Adrenal gland (tissue), 12 donors: ENCODE data around the gene GFRA1. TPM values are rescaled to one million over a fixed set of nuclear protein-coding genes. Genes with fewer than 3 reads are reported as not detected.

Experiments
- DNase-seq, 7 donors: peaks; one replicate each; pipeline ENCODE4 v3.0.0-alpha.2; 2019 to 2020
- H3K27ac ChIP-seq, 5 donors: fragments of 200-600 bp; sonication (generic) in 4 of 5; 1 replicate in 3 of 5; 2 replicates in 2 of 5; pipeline versions ENCODE4 v1.5.1 to v1.8.0; 2016 to 2020; ENCODE audit warnings: mild to moderate bottlenecking in 1 of 5
- H3K27me3 ChIP-seq: fragments of 200-600 bp; 2 replicates; pipeline ENCODE4 v1.8.0; 2021
- H3K36me3 ChIP-seq, 2 donors: fragments of 200-600 bp; replicated peaks in 1 of 2; 1 replicate in 1 of 2; 2 replicates in 1 of 2; pipeline versions ENCODE4 v1.5.1 to v1.8.0; 2018 to 2022
- H3K4me1 ChIP-seq, 2 donors: fragments of 200-600 bp; replicated peaks in 1 of 2; 1 replicate in 1 of 2; 2 replicates in 1 of 2; pipeline versions ENCODE4 v1.5.1 to v1.8.0; 2018 to 2021
- H3K4me3 ChIP-seq, 4 donors: fragments of 200-600 bp; sonication (generic) in 3 of 4; one replicate each; pipeline ENCODE4 v1.5.1; 2016 to 2018
- H3K9me3 ChIP-seq, 3 donors: fragments of 200-600 bp; sonication (generic) in 1 of 3; replicated peaks in 1 of 3; 1 replicate in 2 of 3; 2 replicates in 1 of 3; pipeline versions ENCODE4 v1.5.1 to v1.8.0; 2016 to 2021
- POLR2A ChIP-seq, 2 donors: fragments of 450-650 bp; IDR thresholded peaks; one replicate each; pipeline ENCODE4 v1.6.1; 2017; ENCODE audit warnings: antibody characterized with exemption in 2 of 2, mild to moderate bottlenecking in 2 of 2, moderate library complexity in 1 of 2
- WGBS, 4 donors: extraction: QIAGEN DNeasy Blood & Tissue Kit in 2 of 4; methylation state at CpG; one replicate each; pipeline versions ENCODE4 v1.1.5 to v1.1.7; 2013 to 2017; 5-methylcytosine and 5-hydroxymethylcytosine counted together
- intact Hi-C, 2 donors: fragments of 100-400 bp; cut with DNase I; formaldehyde crosslinking; loops; one replicate each; pipeline versions ENCODE4 v1.14.1 to v1.15.0; 2022 to 2023
- polyA plus RNA-seq, 3 donors: library from polyadenylated mRNA; stranded (reverse); fragments of 200-250 nt in 2 of 3; fragments of 350-450 nt in 1 of 3; fragmentation: Illumina TruSeq in 1 of 3; extraction: RNeasy Lipid Tissue Mini Kit (QIAGEN cat#74804) in 1 of 3; gene quantifications; one replicate each; pipeline ENCODE4 v1.2.3, GENCODE V29; 2013 to 2014
- total RNA-seq, 9 donors: library from RNA; depleted of rRNA in 4 of 9; stranded (reverse); fragments of >200 nt in 4 of 9; fragments of 120-200 nt in 1 of 9; fragmentation: NEBNext Ultra II Directional in 1 of 9; extraction: Animal tissue kit (Norgen Biotek cat#: 25700) in 1 of 9; gene quantifications; one replicate each; pipeline versions ENCODE4 v1.1.0 to v1.2.4, GENCODE V29; 2013 to 2023
- TF ChIP-seq, protein P1 (sequence below), 6 experiments: fragments of 450-650 bp in 4 of 6; fragments of 200-600 bp in 2 of 6; sonication (generic) in 1 of 6; IDR thresholded peaks; 1 replicate in 5 of 6; 2 replicates in 1 of 6; pipeline versions ENCODE4 v1.5.1 to v1.8.0; 2016 to 2021; ENCODE audit warnings: antibody characterized with exemption in 6 of 6, mild to moderate bottlenecking in 2 of 6, moderate library complexity in 1 of 6
- donor health status: healthy with polysubstance abuse.
- donor health status: Bipolar disorder and iron deficiency.
- donor health status: DM: yes; HTN: yes; CAD: no.
- donor health status: DM: no; HTN: no; CAD: no.
- donor health status: DM: no; HTN: no; CAD: no.
- donor health status: DM: yes; HTN: yes; CAD: no.

GFRA1 gene
- total and polyA plus RNA-seq, 12 donors = 0.61 to 12.9 (median 2.6) TPM

DNA sequence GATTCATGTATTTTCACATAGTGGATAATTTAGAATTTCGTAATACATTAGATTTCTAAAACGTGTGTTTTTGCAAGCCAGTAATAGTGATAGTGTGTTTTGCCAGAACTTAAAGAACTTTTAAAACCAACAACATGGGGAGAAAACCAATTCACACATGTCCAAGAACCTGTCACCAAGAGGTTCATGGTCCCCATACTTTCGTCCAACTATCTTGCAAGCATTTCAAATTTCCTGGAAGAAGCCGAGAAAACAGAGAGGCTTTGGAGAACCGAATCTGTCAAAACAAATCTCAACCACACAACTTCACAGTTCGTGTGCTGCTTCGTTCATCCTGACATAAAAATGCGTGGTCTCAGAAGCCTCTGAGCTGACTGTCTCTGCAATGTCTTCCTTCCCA, 31.9 kb downstream of the GFRA1 start:
- 51 to 65% (median 60%) methylated on average over 8 of the region's 8 CpGs for WGBS, 4 donors
- no peak for DNase-seq
- intact Hi-C loops = no loop called here
- Histone ChIP-seq H3K27ac (no peak overlapping the region), H3K9me3 (no peaks in the 10 kb centered on the region), H3K4me3 (no peak overlapping the region), H3K4me1 (no peaks in the 10 kb centered on the region), H3K27me3 (no peaks in the 10 kb centered on the region), H3K36me3 (no peaks in the 10 kb centered on the region)
- no peak for TF ChIP-seq POLR2A (IDR thresholded peaks at IDR 0.05)
- TF ChIP-seq, protein P1, sequence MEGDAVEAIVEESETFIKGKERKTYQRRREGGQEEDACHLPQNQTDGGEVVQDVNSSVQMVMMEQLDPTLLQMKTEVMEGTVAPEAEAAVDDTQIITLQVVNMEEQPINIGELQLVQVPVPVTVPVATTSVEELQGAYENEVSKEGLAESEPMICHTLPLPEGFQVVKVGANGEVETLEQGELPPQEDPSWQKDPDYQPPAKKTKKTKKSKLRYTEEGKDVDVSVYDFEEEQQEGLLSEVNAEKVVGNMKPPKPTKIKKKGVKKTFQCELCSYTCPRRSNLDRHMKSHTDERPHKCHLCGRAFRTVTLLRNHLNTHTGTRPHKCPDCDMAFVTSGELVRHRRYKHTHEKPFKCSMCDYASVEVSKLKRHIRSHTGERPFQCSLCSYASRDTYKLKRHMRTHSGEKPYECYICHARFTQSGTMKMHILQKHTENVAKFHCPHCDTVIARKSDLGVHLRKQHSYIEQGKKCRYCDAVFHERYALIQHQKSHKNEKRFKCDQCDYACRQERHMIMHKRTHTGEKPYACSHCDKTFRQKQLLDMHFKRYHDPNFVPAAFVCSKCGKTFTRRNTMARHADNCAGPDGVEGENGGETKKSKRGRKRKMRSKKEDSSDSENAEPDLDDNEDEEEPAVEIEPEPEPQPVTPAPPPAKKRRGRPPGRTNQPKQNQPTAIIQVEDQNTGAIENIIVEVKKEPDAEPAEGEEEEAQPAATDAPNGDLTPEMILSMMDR (IDR thresholded peaks at IDR 0.05) = no peak

DNA sequence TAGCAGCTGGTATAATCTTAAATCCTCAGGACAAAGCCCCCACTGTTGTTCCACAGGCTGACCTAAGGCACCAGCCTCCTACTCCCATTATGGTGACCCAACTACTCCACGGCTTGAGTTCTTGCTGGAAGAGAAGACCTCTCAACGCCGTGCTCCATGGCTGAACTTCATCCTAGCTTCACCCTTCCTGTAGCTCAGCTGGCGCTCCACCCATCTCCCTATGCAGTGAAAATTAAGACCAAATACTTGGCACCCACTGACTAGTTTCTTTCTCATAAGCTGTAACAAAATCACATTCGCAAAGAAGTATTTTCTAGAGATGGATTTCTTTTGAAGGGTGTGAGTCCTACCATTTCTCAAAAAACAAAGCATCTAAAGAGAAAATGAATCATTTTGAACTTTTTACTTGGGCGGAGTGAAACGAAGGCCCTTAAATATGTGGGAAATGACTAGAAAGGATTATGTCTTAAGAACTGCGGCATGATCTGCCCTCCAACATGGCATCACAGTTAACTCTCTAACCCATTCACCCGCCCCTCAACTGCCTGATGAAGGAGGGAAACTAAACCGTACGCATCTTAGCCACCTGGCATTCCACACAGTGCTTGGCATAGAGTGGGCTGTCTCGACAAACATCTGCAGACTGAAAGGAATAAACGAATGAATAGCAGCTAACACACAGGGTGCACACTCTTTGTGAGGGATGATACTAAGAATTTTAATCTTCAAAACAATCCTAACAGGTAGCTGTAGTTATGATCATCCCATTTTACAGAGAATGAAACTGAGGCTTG, 32.7 kb downstream of the GFRA1 start:
- H3K4me1 ChIP-seq = no peaks in the 10 kb centered on the region
- intact Hi-C loops = no loop called here
- no peaks in the 10 kb centered on the region for H3K9me3 ChIP-seq
- no peaks in the 10 kb centered on the region for H3K27me3 ChIP-seq
- no peak for TF ChIP-seq POLR2A (IDR thresholded peaks at IDR 0.05)
- TF ChIP-seq, protein P1 (IDR thresholded peaks at IDR 0.05) = no peak
- H3K27ac ChIP-seq = no peak overlapping the region
- H3K4me3 ChIP-seq = no peak overlapping the region
- no peaks in the 10 kb centered on the region for H3K36me3 ChIP-seq
- no peak for DNase-seq
- WGBS, 4 donors = 85 to 89% (median 87%) methylated on average over 13 of the region's 13 CpGs

DNA sequence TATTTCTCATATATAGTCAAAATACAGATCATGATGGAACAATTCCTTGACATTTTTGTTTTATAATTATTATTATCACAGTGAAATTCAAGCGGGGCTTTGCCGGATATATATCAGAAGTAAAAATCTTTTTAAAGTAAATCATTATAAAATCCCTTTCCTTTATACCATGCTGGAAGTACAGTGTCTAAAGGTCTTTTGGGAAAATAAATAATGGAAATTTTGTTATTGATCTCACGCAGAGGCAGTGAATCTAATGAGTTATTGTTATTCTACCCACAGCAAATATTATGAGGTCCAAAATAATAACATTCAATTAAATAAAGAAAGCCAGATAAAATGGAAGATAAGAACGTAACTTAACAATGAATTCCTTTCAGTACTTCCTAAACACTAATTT, 33.8 kb downstream of the GFRA1 start:
- H3K36me3 ChIP-seq = no peaks in the 10 kb centered on the region
- H3K27ac ChIP-seq = no peak overlapping the region
- no peaks in the 10 kb centered on the region for H3K27me3 ChIP-seq
- intact Hi-C loops = no loop called here
- 76 to 83% (median 80%) methylated on average over 4 of the region's 4 CpGs for WGBS, 4 donors
- H3K9me3 ChIP-seq = no peaks in the 10 kb centered on the region
- TF ChIP-seq, protein P1 (IDR thresholded peaks at IDR 0.05) = no peak
- no peak for TF ChIP-seq POLR2A (IDR thresholded peaks at IDR 0.05)
- no peak for DNase-seq
- no peak overlapping the region for H3K4me3 ChIP-seq
- H3K4me1 ChIP-seq = no peaks in the 10 kb centered on the region

DNA sequence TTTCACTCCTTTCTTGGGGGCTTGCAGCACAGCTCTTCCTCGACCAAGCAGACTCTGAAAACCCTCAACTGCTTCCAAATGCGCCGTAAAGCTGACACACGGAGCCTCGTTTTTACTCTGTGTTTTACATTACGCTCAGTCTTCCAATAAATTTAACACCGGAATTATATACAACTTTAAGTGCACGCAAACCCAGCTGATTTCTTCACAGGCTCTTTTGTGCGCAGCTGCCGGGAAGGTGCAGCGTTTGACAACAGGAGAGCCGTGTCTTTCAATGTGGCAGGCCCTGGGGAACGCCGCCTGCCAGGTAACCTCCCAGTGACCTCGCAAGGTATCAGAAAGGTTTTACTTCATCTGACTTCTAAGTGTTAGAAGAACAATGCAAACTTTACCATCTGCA, 35.0 kb downstream of the GFRA1 start:
- Histone ChIP-seq H3K27me3 (no peaks in the 10 kb centered on the region), H3K9me3 (no peaks in the 10 kb centered on the region), H3K4me1 (no peaks in the 10 kb centered on the region), H3K27ac (no peak overlapping the region), H3K36me3 (no peaks in the 10 kb centered on the region), H3K4me3 (no peak overlapping the region)
- no peak for DNase-seq
- WGBS, 4 donors = 81 to 86% (median 85%) methylated on average over 14 to 15 of the region's 15 CpGs
- intact Hi-C loops = no loop called here
- TF ChIP-seq POLR2A (IDR thresholded peaks at IDR 0.05) = no peak
- TF ChIP-seq, protein P1 (IDR thresholded peaks at IDR 0.05) = no peak
